Measurements from ENCODE around the gene RIMS4. TPM values are rescaled to one million over a fixed set of nuclear protein-coding genes. Genes with fewer than 3 reads are reported as not detected.

The RIMS4 gene
- total and polyA plus RNA-seq, 9 of the 15 experiments (the other 6 are each of a cell fraction or from before 2014, with no cell fraction given) = 0.04 TPM; not detected in 8

GRCh38 chr20:44819936-44820335 lies 9.6 kb upstream of the RIMS4 start (continued):
- no peak for TF ChIP-seq HMGXB4 (CRISPR knock-in tag; IDR thresholded peaks at IDR 0.05)
- TF ChIP-seq ZKSCAN8 (CRISPR knock-in tag; IDR thresholded peaks at IDR 0.05) = no peak
- no peak for TF ChIP-seq ZNF518B (CRISPR knock-in tag; IDR thresholded peaks at IDR 0.05)
- TF ChIP-seq THRB (CRISPR knock-in tag; conservative IDR thresholded peaks at IDR 0.05) = no peak
- no peak for TF ChIP-seq SRSF3 (IDR thresholded peaks at IDR 0.05; ENCODE audit: insufficient read depth, low read length)
- TF ChIP-seq FOXP4 (CRISPR knock-in tag; IDR thresholded peaks at IDR 0.05; ENCODE audit: borderline replicate concordance) = no peak
- no peak for TF ChIP-seq MCM3 (IDR thresholded peaks at IDR 0.05)
